HG02678 (cell line): ENCODE results near the gene CCDC185.
"Not testable (repeated sequence)": the region's sequence is repeated elsewhere in the genome, so short reads cannot be mapped to it uniquely, and the experiment has no call there.

ENCODE experiments used
- ATAC-seq: cut with Tn5 transposase; IDR thresholded peaks from one replicate; pipeline ENCODE4 v1.9.1; 2021; ENCODE audit warnings: mild to moderate bottlenecking, moderate library complexity; ENCODE audit not compliant: unreplicated experiment

CCDC185 gene

DNA sequence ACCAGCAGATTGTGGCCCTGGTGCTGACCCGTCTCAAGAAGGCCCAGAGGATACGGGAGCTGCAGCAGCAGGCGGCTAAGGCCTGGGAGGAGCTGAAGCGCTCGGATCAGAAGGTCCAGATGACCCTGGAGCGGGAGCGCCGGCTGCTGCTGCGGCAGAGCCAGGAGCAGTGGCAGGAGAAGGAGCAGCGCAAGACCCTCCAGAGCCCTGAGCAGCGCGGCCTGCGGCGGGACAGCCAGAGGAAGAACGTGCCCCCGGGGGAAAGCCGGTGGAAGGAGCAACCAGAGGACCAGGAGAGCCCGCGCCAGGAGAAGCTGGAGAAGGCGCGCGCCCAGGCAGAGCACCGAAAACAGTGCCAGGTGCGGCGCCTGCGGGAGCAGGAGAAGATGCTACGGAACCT is 1.0 kb downstream of the CCDC185 start:
- ATAC-seq: no peak

DNA sequence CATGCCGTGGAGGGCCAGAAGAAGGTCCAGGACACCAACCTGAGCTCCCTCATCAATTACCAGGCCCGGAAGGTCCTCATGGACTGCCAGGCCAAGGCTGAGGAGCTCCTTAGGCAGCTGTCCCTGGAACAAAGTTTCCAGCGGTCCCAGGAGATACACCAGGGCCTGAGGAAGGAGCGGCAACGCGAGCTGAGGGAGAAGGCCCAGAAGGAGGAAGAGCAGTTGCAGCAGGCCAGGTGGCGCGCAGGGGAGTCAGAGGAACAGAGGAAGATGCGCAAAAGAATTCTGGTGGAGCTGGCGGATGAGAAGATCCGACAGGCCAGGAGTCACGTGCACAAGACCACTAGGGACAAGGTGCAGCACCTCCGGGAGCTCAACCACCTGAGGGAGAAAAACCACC is 1.5 kb downstream of the CCDC185 start:
- ATAC-seq: no peak

DNA sequence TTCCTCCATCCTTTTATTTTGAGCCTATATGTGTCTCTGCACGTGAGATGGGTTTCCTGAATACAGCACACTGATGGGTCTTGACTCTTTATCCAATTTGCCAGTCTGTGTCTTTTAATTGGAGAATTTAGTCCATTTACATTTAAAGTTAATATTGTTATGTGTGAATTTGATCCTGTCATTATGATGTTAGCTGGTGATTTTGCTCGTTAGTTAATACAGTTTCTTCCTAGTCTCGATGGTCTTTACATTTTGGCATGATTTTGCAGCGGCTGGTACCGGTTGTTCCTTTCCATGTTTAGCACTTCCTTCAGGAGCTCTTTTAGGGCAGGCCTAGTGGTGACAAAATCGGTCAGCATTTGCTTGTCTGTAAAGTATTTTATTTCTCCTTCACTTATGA is 6.2 kb downstream of the CCDC185 start:
- ATAC-seq: not testable (repeated sequence)

DNA sequence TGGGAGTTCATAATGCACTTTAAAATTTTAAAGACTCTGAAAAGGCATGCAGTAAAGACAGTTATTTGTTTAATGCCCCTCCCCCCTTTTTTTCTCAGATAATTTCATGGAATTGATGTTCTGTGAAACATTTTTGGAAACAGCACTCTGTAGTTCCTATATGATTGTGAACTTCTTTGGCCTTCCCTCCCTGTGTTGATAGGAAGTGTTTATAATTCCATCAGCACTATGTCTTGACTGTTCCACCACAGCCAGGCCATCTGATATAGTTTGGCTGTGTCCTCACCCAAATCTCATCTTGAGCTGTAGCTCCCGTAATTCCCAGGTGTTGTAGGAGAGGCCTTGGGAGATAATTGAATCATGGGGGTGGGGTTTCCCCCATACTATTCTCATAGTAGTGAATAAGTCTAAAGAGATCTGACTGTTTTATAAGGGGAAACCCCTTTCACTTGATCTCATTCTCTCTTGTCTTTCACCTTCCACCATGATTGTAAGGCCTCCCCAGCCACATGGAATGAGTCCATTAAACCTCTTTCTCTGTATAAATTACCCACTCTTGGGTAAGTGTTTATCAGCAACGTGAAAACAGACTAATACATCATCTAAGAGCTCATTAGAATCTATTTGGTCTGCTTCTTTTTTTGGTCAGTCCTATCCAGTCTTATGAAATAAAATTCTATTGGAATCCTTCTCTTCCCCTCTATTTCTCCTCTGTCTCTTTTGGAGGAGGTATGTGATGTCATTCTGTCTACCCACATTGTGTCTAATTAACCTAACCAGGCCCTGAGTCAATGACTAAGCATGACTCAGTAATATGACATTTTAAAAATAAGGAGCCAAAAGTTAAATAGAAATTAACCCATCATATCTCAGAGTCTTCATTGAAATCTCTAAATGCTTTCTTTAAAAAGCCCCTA is 8.9 kb downstream of the CCDC185 start:
- no peak for ATAC-seq

DNA sequence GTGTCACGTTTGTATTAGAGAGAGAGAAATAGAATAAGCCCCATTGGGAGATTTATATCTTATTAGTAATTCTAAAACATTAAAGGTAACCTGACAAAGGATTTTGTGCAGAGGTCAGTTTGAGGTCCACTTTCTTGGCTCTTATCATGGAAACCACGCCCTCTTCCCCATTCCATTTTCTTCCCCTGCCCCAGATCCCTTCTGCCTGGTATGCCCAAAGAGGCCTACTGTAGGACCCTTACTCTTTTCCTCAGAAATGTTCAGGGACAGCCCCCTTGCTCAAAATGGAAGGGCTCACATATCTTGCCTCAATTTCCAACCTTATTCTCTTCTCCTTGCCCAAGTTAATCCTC is 9.6 kb downstream of the CCDC185 start:
- no peak for ATAC-seq

DNA sequence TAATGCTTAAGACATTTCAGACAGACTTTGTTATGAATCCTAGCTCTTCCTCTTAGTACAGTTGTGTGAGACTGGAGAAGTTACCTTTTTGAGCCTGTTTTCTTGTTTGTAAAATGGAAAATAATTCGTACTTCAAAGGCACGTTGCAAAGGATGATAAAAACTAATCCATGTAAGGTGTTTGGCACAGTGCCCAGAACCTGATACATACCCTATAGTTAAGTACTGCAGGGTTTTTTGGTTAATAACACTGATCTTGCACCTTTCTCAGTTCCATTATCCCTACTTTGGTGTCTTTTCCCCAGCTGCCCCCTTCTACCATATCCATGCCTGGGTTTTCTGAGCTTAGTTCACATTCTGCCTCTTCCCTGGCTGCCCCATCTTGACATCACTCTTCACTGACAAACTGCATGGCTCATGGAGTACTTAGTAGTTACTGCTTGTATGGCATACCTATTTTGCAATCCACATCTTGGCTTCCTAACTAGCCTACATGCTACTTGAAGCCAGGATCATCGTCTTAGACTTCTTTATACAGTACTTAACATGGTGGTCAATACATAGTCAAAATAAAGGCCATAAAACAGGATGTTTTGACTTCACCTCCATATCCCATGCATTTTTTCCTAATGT is 10.1 kb downstream of the CCDC185 start:
- ATAC-seq: no peak

DNA sequence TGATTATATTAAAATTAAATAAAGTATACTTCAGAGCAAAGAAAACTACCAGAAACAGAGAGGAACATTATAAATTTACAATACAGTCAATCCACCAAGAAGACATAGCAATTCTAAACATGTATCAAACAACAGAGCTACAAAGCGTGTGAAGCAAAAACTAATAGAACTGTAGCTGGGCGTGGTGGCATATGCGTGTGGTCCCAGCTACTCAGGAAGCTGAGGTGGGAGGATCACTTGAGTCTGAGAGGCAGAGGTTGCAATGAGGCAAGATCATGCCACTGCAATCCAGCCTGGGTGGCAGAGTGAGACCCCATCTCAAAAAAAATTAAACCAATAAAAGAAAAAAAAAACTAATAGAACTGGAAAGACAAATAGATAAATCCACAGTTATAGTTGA is 12.3 kb downstream of the CCDC185 start:
- ATAC-seq: no peak

DNA sequence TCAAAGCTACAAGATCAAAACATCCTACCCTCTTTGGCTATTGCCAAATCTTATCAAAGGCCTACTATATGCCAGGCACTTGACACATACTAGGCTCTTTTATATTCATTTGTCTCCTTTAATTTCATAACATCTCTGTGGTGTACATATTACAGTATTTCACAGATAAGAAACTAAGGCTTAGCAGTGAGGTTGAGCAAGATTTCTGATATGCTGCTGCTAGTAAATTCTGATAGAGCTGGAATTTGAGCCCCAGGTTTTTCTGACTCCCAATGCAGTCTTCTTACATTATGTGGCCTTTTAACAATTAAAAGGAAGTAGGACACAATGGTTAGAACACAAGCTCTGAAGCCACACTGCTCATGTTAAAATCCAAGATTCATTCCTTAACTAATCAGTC is 16.8 kb downstream of the CCDC185 start:
- ATAC-seq: no peak

DNA sequence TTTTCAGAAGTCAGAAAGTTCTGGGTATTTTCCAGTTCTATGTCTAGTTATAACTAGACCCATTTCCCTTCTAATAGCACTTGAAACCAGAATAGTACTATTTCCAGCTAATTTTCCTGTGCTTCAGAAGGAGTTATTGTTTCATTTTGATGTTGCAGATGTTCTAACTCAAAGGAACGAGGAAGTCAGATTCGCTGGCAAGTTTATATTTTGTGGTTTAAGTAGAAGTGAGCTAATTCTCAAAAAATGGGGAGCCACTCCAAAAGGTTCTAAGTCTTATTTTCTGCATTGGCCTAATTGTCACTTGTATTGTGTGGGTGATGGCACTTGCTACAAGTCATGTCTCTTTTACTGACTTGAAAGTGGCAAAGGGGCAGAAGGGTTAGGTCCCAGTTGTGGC is 18.1 kb downstream of the CCDC185 start:
- no peak for ATAC-seq

DNA sequence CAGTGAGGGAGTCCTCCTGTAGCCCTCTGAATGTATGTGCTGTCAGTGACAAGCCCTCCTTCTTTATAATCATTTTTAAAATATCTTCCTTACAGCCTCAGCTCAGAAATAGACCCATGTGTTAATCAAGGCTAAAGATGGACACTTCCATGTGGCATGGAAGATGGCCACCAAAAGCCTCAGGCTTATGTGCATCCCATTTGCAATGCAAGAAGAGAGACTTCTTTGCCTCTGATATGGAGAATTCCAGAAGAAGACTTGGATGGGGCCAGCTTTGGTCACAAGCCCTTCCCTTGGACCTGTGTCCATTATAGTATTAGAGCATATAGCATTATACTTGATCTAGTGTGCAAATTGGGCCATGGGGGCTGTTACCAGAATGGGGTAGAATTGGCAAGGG is 18.5 kb downstream of the CCDC185 start:
- ATAC-seq: no peak

DNA sequence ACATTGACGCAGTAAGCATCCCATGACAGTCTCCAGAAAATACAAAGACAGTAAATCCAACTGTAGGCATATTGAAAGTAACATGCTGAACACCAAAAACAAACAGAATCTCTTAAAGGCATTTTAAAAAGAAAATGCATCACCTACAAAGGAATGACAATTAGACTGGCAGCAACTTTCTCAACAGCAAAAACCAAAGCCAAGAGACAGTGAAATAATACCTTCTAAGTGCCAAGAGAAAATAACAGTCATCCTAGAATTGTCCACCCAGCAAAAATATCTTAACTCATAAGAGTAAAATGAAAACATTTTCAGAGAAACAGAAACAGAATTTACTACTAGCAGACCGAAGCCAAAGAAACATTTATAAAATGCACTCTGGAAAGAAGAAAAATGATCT is 20.0 kb downstream of the CCDC185 start:
- ATAC-seq: no peak

DNA sequence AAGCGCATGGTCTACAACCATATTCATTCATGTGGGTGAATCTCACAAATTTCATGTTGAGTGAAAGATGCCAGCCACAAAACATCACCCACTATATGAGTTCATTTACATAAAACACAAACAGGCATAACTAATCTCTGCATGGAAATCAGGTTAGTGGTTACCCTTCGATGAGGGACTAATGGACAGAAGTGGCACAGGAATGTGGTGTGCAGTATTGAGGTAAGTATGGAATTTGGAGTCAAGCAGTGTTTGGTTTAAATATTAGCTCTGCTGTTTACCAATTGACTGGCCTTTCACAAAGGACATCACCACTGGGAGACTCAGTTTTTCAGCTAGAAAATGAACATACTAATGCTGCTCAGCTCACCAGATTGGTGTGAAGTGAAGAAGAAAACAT is 24.2 kb downstream of the CCDC185 start:
- no peak for ATAC-seq

DNA sequence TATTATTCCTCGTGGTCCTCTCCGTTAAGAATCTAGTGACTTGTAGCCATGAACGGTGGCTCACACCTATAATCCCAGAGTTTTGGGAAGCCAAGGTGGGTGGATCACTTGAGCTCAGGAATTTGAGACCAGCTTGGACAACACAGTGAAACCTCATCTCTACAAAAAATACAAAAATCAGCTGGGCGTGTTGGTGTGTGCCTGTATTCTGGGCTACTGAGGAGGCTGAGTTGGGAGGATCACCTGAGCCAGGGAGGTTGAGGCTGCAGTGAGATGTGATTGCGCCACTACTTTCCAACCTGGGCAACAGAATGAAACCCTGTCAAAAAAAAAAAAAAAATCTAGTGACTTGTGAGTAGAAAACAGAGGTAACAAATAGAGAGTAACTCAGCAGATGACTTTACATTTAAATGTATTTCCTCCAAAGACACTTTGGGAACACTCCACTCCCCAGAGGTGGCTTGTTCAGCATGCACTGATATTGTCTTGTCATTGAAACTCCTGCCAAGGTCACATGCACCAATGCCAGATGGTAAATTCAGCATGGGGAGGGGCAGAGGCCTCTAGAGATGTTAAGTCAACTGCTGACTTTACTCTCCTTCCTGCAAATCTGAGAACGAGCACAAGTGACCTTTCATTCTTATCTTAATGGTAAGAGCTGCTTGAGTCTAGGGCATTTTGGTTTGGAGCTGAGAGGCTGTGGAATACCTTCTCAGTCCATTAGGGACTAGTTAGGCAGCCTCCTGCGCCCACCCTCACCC is 24.9 kb downstream of the CCDC185 start:
- no peak for ATAC-seq

DNA sequence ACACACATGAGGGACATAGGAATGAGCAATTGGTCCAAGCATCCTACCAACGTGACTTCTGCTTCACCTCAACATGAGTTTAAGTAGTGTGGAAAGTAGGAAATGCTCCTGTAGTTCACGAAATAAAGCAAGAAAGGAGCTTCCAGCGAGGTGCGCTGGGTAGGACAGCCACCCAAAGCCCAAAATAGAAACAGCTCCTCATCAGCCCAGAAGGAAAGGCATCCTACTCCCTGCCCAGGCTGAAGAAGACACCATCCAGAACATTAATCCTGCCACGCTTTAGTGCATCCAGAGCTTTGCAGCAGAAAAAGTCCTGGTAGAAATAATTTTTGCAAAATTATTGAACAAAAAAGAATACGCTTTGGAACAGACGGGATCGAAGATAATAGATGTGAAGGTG is 25.9 kb downstream of the CCDC185 start:
- ATAC-seq: no peak

DNA sequence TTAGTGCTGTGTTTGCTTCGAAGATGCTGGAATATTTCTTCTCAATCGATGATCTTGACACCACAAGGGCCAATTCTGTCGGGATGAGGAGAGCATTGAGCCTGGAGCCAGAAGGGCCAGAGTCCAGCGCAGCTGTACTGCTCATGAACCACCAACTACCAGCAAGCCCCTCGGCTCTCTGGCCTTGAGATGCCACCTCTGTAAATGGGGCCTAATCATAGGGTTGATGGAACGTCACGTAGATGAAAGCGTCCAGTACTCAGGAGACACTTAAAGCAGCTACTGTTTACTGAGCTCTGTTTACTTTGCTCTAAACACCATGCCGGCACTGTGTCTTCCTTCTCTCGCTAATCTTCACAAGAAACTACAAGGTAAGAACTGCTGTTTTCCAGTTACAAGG is 26.3 kb downstream of the CCDC185 start:
- ATAC-seq: no peak

DNA sequence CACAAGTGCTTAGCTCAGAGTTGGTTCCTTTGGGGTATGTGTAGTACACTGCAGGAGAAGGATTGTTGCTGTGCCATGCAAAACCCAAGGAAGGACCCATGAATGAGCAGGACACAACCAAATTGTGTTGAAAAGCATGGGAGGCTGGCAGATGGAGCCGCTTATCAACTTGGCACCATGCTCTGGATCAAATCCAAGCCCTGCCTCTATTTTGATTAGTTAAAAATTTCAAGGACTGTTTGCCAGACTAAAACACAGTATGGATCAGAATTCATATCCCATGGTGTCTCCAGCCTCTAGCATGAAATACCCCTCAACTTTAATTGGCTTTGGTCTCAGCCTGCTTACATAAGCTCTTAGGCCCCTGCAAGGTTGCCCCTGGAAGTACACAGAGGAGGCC is 27.8 kb downstream of the CCDC185 start:
- ATAC-seq: no peak

DNA sequence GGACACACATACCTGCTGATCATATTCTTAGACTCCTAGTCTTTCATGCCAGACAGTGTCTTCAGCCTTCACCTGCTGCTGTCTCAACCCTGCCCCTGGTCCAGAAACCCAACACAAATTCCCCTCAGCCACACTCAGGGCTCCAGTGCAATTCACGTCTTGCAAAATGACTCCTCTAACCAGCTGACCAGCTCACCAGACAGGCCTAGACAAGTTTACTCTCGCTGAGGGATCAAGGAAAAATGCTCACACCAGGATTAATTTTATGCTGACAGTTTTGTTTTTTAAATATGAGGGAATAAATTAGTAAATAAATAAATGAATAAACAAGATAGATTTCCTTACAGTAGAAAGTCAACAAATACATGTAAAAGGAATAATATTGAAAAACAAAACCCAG is 28.5 kb downstream of the CCDC185 start:
- ATAC-seq: no peak

DNA sequence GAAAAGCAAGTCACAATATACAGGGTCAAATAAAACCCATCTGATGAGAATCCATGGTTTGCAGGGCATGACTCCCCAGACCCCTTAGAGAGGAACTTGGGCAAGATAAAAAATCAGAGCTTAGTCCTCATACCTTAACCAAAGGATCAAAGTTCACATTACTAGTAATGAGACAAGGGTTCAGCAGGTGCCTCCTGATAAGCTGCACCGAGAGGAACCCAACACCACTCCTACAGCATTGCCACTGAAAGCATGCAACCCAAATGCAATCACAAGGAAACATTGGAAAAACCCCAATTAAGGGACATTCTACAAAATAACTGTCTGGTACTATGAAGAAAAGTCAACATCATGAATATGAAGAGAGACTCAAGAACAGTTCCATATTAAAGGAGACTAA is 29.7 kb downstream of the CCDC185 start:
- no peak for ATAC-seq

DNA sequence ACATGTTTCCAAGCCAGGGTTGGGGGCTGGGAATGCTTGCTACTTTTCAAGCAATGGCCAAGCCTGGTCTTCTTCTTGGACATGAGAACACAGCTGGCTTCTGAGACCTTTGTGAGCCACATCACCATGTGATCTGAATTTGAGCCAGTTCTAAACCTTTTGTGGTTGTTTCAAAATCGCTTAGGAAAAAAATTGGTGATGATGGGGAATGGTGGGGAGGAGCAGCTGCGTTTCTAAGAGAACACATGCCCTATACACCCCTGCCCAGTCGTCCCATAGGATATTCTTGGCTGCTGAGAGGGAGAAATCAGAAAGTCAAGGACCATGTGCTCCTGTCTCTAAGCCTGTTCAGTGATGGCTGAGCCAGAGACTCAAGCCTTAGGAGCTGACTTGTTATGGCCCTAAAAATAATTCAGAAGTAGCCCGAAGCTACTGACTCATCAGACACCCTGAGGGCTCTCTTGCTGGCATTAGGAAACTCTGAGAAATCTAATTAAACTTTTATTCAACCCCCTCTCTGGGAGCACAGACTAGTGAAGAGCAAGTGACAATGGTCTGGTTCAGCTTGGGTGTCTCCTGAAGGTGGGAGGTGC is 30.5 kb downstream of the CCDC185 start:
- ATAC-seq: no peak

DNA sequence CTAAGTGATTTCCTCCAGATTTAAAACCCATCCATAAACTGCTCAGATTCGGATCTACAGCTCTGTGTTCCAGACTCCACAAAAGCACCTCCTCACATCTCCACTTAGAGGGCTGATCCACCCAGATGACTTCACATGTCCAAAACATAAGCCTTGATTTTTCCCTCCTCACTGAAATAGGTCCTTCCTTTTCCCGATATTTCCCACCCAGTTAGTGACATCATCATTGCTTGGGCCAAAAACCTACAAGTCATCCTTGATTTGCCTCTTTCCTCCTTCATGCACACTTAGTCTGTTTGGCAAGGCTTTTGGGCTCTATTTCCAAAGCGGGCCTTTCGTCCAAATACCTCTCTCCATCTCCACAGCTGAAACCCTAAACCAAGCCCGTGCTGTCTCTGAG is 32.3 kb downstream of the CCDC185 start:
- no peak for ATAC-seq

DNA sequence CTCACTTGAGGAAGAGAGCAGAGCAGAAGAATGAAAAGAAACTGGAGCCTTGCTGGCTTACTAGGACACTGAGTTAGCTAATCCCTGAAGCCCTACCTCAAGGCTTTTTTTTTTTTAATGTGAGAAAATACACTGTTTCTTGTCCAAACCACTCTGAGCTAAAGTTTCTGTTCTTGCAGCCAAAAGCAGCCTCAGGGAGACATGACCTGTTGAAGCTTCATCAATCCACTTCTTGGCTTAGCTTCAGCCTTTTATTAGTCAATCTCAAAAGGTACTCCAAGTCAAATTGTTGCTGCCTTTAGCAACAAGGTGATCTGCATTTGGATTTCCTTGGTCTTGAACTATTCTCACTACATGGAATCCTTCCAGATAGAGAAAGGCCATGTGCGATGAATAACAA is 33.7 kb downstream of the CCDC185 start:
- ATAC-seq: no peak

DNA sequence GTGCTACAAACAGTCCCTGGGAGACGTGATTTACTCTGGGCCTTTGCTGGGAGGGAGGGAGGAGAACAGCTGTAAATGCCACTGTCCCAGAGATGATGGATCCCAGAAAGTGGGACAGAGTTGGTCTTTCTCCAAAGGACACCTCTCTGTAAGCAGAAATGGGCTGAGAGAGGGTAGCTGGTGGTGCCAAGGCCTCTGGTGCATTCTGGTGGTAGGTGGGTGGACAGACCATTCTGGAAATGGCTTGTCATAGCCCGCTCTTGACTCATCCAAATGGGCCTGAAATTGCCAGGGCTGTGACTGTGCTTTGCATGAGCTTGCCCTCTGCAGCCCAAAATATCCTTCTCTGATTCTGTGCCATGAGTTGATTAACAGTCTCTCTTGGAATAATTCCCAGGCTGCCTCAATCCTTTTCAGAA is 36.1 kb downstream of the CCDC185 start:
- ATAC-seq: no peak
